GM18505 (cell line): ENCODE measurements around the gene DTWD1.
"Not testable (repeated sequence)": the region's sequence is repeated elsewhere in the genome, so short reads cannot be mapped to it uniquely, and the experiment has no call there.

Experiments used
- ATAC-seq: cut with Tn5 transposase; IDR thresholded peaks from one replicate; pipeline ENCODE4 v1.9.1; 2021; ENCODE audit not compliant: unreplicated experiment
- POLR2A ChIP-seq: IDR thresholded peaks from 4 replicates; pipeline ENCODE4 v1.6.1; 2011; ENCODE audit warnings: borderline replicate concordance; ENCODE audit not compliant: insufficient read depth, insufficient read length; ENCODE audit errors: extremely low read depth

The DTWD1 gene

GRCh38 chr15:49673861-49674260 is 53.0 kb downstream of the DTWD1 start:
- ATAC-seq, result no peak
- no peak for TF ChIP-seq POLR2A

- ATAC-seq, result no peak
- TF ChIP-seq POLR2A, result no peak
Observed at GRCh38 chr15:49674370-49674769, 53.5 kb downstream of the DTWD1 start.

GRCh38 chr15:49675041-49675440 is 54.2 kb downstream of the DTWD1 start:
- no peak for ATAC-seq
- TF ChIP-seq POLR2A, result no peak

GRCh38 chr15:49678655-49679054 is 57.8 kb downstream of the DTWD1 start:
- ATAC-seq, result no peak
- TF ChIP-seq POLR2A, result no peak

- no peak for ATAC-seq
- no peak for TF ChIP-seq POLR2A
Observed at GRCh38 chr15:49686599-49686998, 65.8 kb downstream of the DTWD1 start.

GRCh38 chr15:49688135-49688790 is 67.4 kb downstream of the DTWD1 start:
- ATAC-seq, result no peak
- TF ChIP-seq POLR2A, result no peak

GRCh38 chr15:49692514-49693090 is 71.8 kb downstream of the DTWD1 start:
- no peak for TF ChIP-seq POLR2A
- no peak for ATAC-seq

- no peak for TF ChIP-seq POLR2A
- no peak for ATAC-seq
Observed at GRCh38 chr15:49693498-49693897, 72.7 kb downstream of the DTWD1 start.

- TF ChIP-seq POLR2A, result no peak
- no peak for ATAC-seq
Observed at GRCh38 chr15:49696433-49696832, 75.6 kb downstream of the DTWD1 start.

- TF ChIP-seq POLR2A, result no peak
- no peak for ATAC-seq
Observed at GRCh38 chr15:49697121-49697520, 76.3 kb downstream of the DTWD1 start.

GRCh38 chr15:49702982-49703381 is 82.1 kb downstream of the DTWD1 start:
- not testable (repeated sequence) for ATAC-seq
